ENCODE results near the gene ISYNA1. TPM values are rescaled to one million over a fixed set of nuclear protein-coding genes. Genes with fewer than 3 reads are reported as not detected.
A peak's percentile ranks its signal among the peaks of the same experiment; 100 is the strongest.

The ISYNA1 gene
- total and polyA plus RNA-seq, 2 of the 4 experiments (the other 2 are of a cell fraction): 3.4 to 24.7 TPM

DNA sequence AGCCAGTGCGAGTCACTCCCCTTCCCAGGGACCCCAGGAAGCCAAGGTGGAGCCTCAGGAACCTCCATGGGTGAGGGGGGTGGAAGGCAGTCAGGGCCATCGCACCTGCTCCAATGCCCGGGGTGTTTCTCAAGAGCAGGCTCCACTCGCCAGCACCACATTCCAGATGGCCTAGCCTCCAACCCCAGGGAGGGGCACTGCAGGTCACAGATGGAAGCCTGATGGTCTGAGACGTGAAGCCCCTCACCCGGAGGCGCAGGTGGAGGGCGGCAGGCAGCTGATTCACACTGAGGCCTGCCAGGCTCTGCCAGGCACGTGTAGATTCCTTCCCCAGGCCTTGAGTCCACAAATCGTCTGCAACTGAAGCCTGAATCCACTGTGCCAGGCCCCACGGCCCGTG, 23.0 kb upstream of the ISYNA1 start:
- H3K9ac ChIP-seq (ENCODE audit: low read depth, low read length): peak overlapping the region; percentile 22; the same call in 1 of the 2 replicates
- H4K8ac ChIP-seq (ENCODE audit: low read depth in 2 of 2, low read length in 2 of 2): peak overlapping the region in 1 of 2 experiments; percentile 66; a peak in 1 of 4 replicates
- 86% methylated on average over 8 of the region's 12 CpGs; no CpG with 5 or more reads in 1 of the 2 experiments for WGBS, 2 experiments (ENCODE audit: extremely low coverage in 2 of 2, insufficient read length in 1 of 2)

More for the DNA sequence above, 23.0 kb upstream of the ISYNA1 start:
- H3K23ac ChIP-seq (ENCODE audit: low read depth, low read length): peak overlapping the region; percentile 6
- peaks cover 29% of the 10 kb centered on the region for H3K4me1 ChIP-seq (ENCODE audit: control insufficient read depth, insufficient read depth, low read length)
- H2AK9ac ChIP-seq (replicated peaks; ENCODE audit: low read depth, low read length, poor library complexity): peak overlapping the region; percentile 5
- H2AFZ ChIP-seq (replicated peaks; ENCODE audit: low read length, poor library complexity): peak overlapping the region; percentile 17
- peak overlapping the region; percentile 69; the same call in 1 of the 2 replicates for H3K18ac ChIP-seq (ENCODE audit: low read depth, low read length)
- H4K91ac ChIP-seq (ENCODE audit: insufficient read depth, low read depth, low read length): peak overlapping the region; percentile 58
- H3K79me1 ChIP-seq (ENCODE audit: low read depth in 1 of 2, low read length in 2 of 2): peaks cover 16 to 81% of the 10 kb centered on the region in 2 experiments
- peak overlapping the region; percentile 64 for H3K27ac ChIP-seq (ENCODE audit: insufficient read depth, low read length)
- H3K4me3 ChIP-seq (ENCODE audit: insufficient read depth, low read depth, low read length): no peak overlapping the region
- peaks cover 59% of the 10 kb centered on the region for H3K36me3 ChIP-seq (ENCODE audit: control insufficient read depth, insufficient read depth, low read length)
- ChIA-PET CTCF (interaction anchor here (1.3 kb wide), 1 partner anchor 60 kb away, joined by 4 read pairs; no protein-coding TSS in a partner anchor), POLR2A (ENCODE audit: unreplicated experiment) (no interaction called here)
- peak overlapping the region; percentile 69 for H3K4ac ChIP-seq (ENCODE audit: low read depth, low read length)
- peaks cover 35% of the 10 kb centered on the region for H3K9me1 ChIP-seq (ENCODE audit: insufficient read depth, low read length)
- no peaks in the 10 kb centered on the region for H3K27me3 ChIP-seq (ENCODE audit: control insufficient read depth, insufficient read depth, low read length)
- H3K9me3 ChIP-seq (ENCODE audit: control insufficient read depth, insufficient read depth, low read length): peaks cover 3% of the 10 kb centered on the region; the same call in 1 of the 2 replicates
- in situ Hi-C loops (cut with MboI; ENCODE audit: low sequenced_read_pairs) (no loop called here), dilution Hi-C loops (cut with HindIII; ENCODE audit: low sequenced_read_pairs, unreplicated experiment) (no loop called here), intact Hi-C loops (cut with micrococcal nuclease) (no loop called here)
- DNase-seq (no peak), ATAC-seq (ENCODE audit: low read depth) (no peak)
- no peak overlapping the region for H3K56ac ChIP-seq (ENCODE audit: extremely low read depth, insufficient read depth, low read length)
- no peak overlapping the region for H3K4me2 ChIP-seq (ENCODE audit: low read depth, low read length)
- no TSS peak for BruUV-seq (replicated peaks)
- peak overlapping the region; percentile 22 for H3K14ac ChIP-seq (replicated peaks; ENCODE audit: low read depth, low read length)
- peaks cover 74% of the 10 kb centered on the region for H4K20me1 ChIP-seq (ENCODE audit: insufficient read depth, low read length)
- H2AK5ac ChIP-seq (ENCODE audit: low read depth, low read length): peak overlapping the region; percentile 85
- H4K5ac ChIP-seq (ENCODE audit: low read depth, low read length): peak overlapping the region; percentile 11; the same call in 1 of the 2 replicates
- TF ChIP-seq NFE2L2 (IDR thresholded peaks at IDR 0.05; ENCODE audit: low read depth, low read length) (no peak), RFX5 (IDR thresholded peaks at IDR 0.05; ENCODE audit: low read depth, low read length) (no peak), BHLHE40 (IDR thresholded peaks at IDR 0.05; ENCODE audit: low read depth, low read length) (no peak), ELK1 (IDR thresholded peaks at IDR 0.05; ENCODE audit: borderline replicate concordance, low read depth, low read length) (no peak)
- TF ChIP-seq, protein P1, sequence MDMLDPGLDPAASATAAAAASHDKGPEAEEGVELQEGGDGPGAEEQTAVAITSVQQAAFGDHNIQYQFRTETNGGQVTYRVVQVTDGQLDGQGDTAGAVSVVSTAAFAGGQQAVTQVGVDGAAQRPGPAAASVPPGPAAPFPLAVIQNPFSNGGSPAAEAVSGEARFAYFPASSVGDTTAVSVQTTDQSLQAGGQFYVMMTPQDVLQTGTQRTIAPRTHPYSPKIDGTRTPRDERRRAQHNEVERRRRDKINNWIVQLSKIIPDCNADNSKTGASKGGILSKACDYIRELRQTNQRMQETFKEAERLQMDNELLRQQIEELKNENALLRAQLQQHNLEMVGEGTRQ (IDR thresholded peaks at IDR 0.05; ENCODE audit: low read depth, low read length): no peak
- TF ChIP-seq, protein P2, sequence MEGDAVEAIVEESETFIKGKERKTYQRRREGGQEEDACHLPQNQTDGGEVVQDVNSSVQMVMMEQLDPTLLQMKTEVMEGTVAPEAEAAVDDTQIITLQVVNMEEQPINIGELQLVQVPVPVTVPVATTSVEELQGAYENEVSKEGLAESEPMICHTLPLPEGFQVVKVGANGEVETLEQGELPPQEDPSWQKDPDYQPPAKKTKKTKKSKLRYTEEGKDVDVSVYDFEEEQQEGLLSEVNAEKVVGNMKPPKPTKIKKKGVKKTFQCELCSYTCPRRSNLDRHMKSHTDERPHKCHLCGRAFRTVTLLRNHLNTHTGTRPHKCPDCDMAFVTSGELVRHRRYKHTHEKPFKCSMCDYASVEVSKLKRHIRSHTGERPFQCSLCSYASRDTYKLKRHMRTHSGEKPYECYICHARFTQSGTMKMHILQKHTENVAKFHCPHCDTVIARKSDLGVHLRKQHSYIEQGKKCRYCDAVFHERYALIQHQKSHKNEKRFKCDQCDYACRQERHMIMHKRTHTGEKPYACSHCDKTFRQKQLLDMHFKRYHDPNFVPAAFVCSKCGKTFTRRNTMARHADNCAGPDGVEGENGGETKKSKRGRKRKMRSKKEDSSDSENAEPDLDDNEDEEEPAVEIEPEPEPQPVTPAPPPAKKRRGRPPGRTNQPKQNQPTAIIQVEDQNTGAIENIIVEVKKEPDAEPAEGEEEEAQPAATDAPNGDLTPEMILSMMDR (conservative IDR thresholded peaks at IDR 0.05; ENCODE audit: low read depth, low read length): no peak
- H2BK15ac ChIP-seq (ENCODE audit: low read depth, low read length): no peak overlapping the region
- 0 out of 2 replicates have a peak overlapping the region, but pooled peaks have one; percentile 11 for H2BK20ac ChIP-seq (ENCODE audit: low read depth, low read length)
- 0 out of 2 replicates have a peak overlapping the region, but pooled peaks have one; percentile 1 for H2BK120ac ChIP-seq (ENCODE audit: low read depth, low read length)
- peak overlapping the region; percentile 54 for H2BK5ac ChIP-seq (ENCODE audit: low read depth, low read length, poor library complexity, severe bottlenecking)
